ENCODE data around the gene TOE1. TPM values are rescaled to one million over a fixed set of nuclear protein-coding genes. Genes with fewer than 3 reads are reported as not detected.
A peak's percentile ranks its signal among the peaks of the same experiment; 100 is the strongest.
"Not testable (repeated sequence)": the region's sequence is repeated elsewhere in the genome, so short reads cannot be mapped to it uniquely, and the experiment has no call there.

Gene TOE1
- 10 to 100 TPM; 23.0 to 23.8 TPM for total RNA-seq

DNA sequence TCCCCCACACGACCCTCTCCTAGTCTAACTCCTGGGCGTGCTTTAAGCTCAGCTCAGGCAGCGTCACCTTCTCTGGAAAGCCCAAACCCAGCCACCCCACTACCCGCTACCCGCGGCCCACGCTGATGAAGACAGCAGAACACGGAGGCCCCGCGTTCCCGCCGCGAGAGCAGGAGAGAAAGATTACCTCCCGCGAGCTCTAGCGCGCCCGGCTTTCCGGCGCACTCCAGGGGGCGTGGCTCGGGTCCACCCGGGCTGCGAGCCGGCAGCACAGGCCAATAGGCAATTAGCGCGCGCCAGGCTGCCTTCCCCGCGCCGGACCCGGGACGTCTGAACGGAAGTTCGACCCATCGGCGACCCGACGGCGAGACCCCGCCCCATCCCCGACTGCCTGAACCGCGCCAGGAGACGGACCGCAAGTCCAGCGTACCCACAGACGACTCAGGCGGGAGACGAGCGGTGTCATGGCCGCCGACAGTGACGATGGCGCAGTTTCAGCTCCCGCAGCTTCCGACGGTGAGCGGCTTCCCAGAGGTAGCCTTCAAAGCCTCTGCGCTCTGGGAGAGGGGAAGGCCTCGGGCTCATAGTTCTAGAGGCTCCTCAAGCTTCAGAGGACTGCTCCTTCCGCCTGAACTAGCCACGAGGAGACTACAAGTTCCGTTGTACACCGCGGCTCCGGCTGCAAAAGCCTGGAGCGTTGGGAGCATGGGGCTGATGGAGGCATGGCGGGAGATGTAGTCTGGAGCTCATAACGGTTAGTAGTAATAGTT, at the start of gene TOE1, which contains the start of gene MUTYH:
Gene TOE1, plus strand, starts transcription at position 382 of the 770 bp plus-strand sequence. Its CDS starts 83 bp downstream, at position 465.
Gene MUTYH, minus strand, starts transcription at position 652 of the 770 bp plus-strand sequence. CDS start 5,935 bp downstream, outside the sequence.
- no peaks in the 10 kb centered on the region for H3K27me3 Mint-ChIP-seq (ENCODE audit: low read depth)
- peaks cover 53% of the 10 kb centered on the region for H3K36me3 Mint-ChIP-seq (ENCODE audit: low read depth)
- CTCF ChIA-PET, result interaction anchor here (0.6 to 3.4 kb wide), 18 partner anchors 9 to 612 kb away, joined by 3 to 26 read pairs (median 4); partner anchors contain the start of genes HECTD3, PLK3 and UROD
- peak within 1 kb of the TSS; percentile 100 for H3K27ac Mint-ChIP-seq
- intact Hi-C loops (cut with micrococcal nuclease), result loop anchor here (1.0 to 2.0 kb wide), 10 partner anchors 37 to 907 kb away; partner anchors contain the start of genes CCDC163, IPP, MMACHC and RAD54L
- H3K4me3 Mint-ChIP-seq, result peak within 1 kb of the TSS; percentile 100
- H3K9me3 Mint-ChIP-seq, result peaks cover 3% of the 10 kb centered on the region
- peaks cover 35% of the 10 kb centered on the region for H3K4me1 Mint-ChIP-seq (ENCODE audit: low read depth)
- peak; percentile 95 for DNase-seq

DNA sequence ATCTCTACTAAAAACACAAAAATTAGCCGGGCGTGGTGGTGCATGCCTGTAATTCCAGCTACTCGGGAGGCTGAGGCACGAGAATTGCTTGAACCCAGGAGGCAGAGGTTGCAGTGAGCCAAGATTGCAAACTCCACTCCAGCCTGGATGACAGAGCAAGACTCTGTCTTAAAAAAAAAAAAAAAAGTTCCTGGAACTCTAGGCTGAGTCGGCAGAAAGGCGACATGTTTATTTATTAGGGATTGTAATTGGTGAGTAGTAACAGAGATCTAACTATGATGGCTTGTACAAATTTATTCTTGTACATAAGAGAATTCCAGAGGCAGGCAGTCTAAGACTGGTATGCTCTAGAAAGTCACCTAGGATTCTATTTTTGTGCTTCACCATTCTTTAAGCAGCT, 49.0 kb upstream of the TOE1 start:
- H3K4me1 Mint-ChIP-seq (ENCODE audit: low read depth); H3K27ac Mint-ChIP-seq; H3K36me3 Mint-ChIP-seq (ENCODE audit: low read depth); H3K27me3 Mint-ChIP-seq (ENCODE audit: low read depth); H3K4me3 Mint-ChIP-seq; DNase-seq; intact Hi-C loops (cut with micrococcal nuclease); H3K9me3 Mint-ChIP-seq: not testable (repeated sequence)
- CTCF ChIA-PET, result interaction anchor here (0.9 to 1.1 kb wide), 2 partner anchors 9 to 275 kb away, joined by 3 read pairs; no protein-coding TSS in a partner anchor

- Mint-ChIP-seq H3K4me1 (ENCODE audit: low read depth) (no peaks in the 10 kb centered on the region), H3K4me3 (no peak overlapping the region), H3K27me3 (ENCODE audit: low read depth) (no peaks in the 10 kb centered on the region), H3K27ac (no peak overlapping the region), H3K9me3 (no peaks in the 10 kb centered on the region), H3K36me3 (ENCODE audit: low read depth) (no peaks in the 10 kb centered on the region)
- no peak for DNase-seq
- CTCF ChIA-PET, result interaction anchor here (0.6 to 1.1 kb wide), 4 partner anchors 8 to 278 kb away, joined by 3 to 4 read pairs (median 3); no protein-coding TSS in a partner anchor
- intact Hi-C loops (cut with micrococcal nuclease), result no loop called here
These were observed 48.3 kb upstream of the TOE1 start for GRCh38 chr1:45291716-45292115.

DNA sequence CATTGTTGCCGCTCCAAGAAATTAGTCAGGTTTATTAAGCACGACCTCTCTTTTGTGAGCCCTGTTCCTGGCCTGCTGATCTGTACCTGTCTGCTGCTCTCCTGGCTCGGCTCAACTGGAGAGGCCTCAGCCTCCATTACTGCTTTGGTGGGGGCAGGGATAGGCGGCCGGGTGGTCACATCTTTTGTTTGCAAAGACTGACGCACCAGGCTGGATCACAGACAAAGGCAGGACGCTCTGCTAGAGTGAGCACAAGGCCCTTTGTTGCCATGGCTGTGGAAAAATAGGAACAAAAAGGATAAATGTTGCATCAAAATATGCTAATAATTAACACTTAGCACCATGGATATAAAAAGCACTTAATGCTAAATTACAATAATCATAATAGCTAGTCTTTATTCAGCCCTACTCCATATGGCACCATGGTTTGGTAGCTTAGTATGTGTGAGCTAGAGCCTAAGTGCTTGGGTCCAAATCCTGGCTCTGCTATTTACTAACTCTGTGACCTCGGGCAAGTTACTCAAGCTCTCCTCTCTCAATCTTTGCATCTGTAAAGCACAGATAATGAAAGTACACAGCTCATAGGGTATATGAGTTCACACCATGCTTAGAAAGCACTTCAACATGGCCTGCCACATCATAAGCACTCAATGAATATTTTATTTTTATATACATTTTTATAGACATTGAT, 42.2 kb upstream of the TOE1 start:
- no peaks in the 10 kb centered on the region for H3K9me3 Mint-ChIP-seq

GRCh38 chr1:45299296-45299695, 40.7 kb upstream of the TOE1 start:
- CTCF ChIA-PET, result interaction anchor here (0.5 to 9.2 kb wide), 11 partner anchors 8 to 480 kb away, joined by 3 to 155 read pairs (median 4); partner anchors contain the start of genes EIF2B3, HECTD3 and UROD
- Mint-ChIP-seq H3K27me3 (ENCODE audit: low read depth) (no peaks in the 10 kb centered on the region), H3K27ac (no peak overlapping the region), H3K4me1 (ENCODE audit: low read depth) (peaks cover 4% of the 10 kb centered on the region), H3K4me3 (no peak overlapping the region), H3K9me3 (no peaks in the 10 kb centered on the region), H3K36me3 (ENCODE audit: low read depth) (no peaks in the 10 kb centered on the region)
- DNase-seq, result no peak
- intact Hi-C loops (cut with micrococcal nuclease), result no loop called here

More for the DNA sequence above, 42.2 kb upstream of the TOE1 start:
- no peak for DNase-seq
- H3K27ac Mint-ChIP-seq, result no peak overlapping the region
- CTCF ChIA-PET, result interaction anchor here (0.5 to 9.2 kb wide), 6 partner anchors 42 to 463 kb away, joined by 3 to 155 read pairs (median 6); partner anchors contain the start of genes EIF2B3, HECTD3 and UROD
- no peaks in the 10 kb centered on the region for H3K36me3 Mint-ChIP-seq (ENCODE audit: low read depth)
- intact Hi-C loops (cut with micrococcal nuclease), result no loop called here
- H3K4me1 Mint-ChIP-seq (ENCODE audit: low read depth), result no peaks in the 10 kb centered on the region
- H3K27me3 Mint-ChIP-seq (ENCODE audit: low read depth), result no peaks in the 10 kb centered on the region
- no peak overlapping the region for H3K4me3 Mint-ChIP-seq

DNA sequence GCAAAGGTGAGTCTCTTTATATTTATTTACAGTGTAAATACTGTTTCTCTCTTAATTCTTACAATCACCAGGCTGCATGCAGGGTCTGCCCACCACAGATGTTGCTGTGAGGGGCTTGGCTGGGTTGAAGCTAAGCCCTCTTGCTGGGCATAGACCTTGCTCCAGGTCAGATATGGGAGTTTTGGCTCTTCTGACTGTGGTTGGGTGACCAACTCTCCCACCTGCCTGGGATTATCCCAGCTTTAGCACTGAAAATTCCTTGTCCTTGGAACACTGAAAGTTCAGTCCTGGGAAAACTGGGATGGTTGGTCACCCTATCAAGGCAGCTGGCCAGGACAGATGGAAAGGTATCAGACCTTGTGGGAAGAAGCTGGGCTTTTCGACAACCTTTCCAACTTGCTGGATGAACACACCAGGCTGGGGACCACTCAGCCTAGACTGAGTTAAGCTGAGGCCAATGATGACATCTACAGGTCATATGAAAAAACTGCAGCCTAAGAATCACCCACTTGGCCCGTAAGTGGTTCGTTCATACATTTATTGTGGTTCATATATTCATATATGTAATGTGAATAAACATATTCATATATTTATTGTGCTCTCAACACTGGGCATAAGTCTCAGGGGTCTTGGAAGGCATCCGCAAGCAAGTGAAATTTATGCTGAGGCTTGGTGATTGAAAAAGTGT, 39.8 kb upstream of the TOE1 start:
- Mint-ChIP-seq H3K4me3 (no peak overlapping the region), H3K36me3 (ENCODE audit: low read depth) (no peaks in the 10 kb centered on the region), H3K4me1 (ENCODE audit: low read depth) (peaks cover 12% of the 10 kb centered on the region), H3K27ac (no peak overlapping the region), H3K27me3 (ENCODE audit: low read depth) (no peaks in the 10 kb centered on the region), H3K9me3 (no peaks in the 10 kb centered on the region)
- CTCF ChIA-PET, result interaction anchor here (0.8 to 9.2 kb wide), 14 partner anchors 8 to 479 kb away, joined by 3 to 155 read pairs (median 4); partner anchors contain the start of genes HECTD3 and UROD
- intact Hi-C loops (cut with micrococcal nuclease), result loop anchor here (1.0 to 5.0 kb wide), 5 partner anchors 68 to 513 kb away; partner anchors contain the start of gene BEST4
- peak; percentile 52 for DNase-seq

DNA sequence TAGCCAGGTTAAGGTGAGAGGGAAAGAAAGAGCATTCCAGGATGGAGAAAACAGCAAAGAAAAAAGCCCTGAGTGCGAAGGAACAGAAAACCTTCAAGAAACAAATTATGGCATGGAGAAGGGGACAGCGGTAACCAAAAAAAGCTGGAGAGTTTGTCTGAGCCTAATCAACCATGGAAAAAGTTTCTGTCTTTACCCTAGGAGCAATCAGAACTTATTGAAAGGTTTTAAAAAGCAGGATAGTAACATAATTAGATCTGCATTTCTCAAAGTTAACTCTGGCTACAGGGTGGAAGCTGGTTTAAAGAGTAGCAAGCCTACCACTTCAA, 39.3 kb upstream of the TOE1 start:
- H3K4me3 Mint-ChIP-seq, result no peak overlapping the region

DNA sequence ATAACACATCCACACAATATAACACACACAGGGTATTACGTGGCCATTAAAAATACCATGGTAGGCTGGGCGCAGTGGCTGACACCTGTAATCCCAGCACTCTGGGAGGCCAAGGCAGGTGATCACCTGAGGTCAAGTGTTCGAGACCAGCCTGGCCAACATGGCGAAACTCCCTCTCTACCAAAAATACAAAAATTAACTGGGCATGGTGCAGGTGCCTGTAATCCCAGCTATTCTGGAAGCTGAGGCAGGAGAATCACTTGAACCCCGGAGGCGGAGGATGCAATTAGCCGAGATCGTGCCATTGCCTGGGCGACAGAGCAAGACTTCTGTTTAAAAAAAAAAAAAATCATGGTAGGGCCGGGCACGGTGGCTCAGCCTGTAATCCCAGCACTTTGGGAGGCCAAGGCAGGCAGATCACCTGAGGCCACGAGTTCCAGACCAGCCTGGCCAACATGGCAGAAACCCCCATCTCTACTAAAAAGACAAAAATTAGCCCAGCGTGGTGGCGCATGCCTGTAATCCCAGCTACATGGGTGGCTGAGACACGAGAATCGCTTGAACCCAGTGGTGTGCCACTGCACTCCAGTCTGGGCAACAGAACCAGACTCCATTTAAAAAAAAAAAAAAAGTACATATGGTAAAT, 37.3 kb upstream of the TOE1 start:
- H3K27ac Mint-ChIP-seq, result peak overlapping the region; percentile 94
- H3K4me3 Mint-ChIP-seq, result peak overlapping the region; percentile 91
- no peaks in the 10 kb centered on the region for H3K36me3 Mint-ChIP-seq (ENCODE audit: low read depth)
- peaks cover 33% of the 10 kb centered on the region for H3K4me1 Mint-ChIP-seq (ENCODE audit: low read depth)
- no peaks in the 10 kb centered on the region for H3K9me3 Mint-ChIP-seq
- intact Hi-C loops (cut with micrococcal nuclease), result loop anchor here (1.0 to 5.0 kb wide), 14 partner anchors 24 to 581 kb away; partner anchors contain the start of genes BEST4, CCDC163, EIF2B3 and HPDL
- DNase-seq, result no peak
- CTCF ChIA-PET, result interaction anchor here (0.6 to 9.2 kb wide), 15 partner anchors 23 to 575 kb away, joined by 3 to 155 read pairs (median 4); partner anchors contain the start of genes HECTD3, MUTYH, TOE1 and UROD
- no peaks in the 10 kb centered on the region for H3K27me3 Mint-ChIP-seq (ENCODE audit: low read depth)

More for the DNA sequence above, 39.3 kb upstream of the TOE1 start:
- no peaks in the 10 kb centered on the region for H3K36me3 Mint-ChIP-seq (ENCODE audit: low read depth)
- H3K27me3 Mint-ChIP-seq (ENCODE audit: low read depth), result no peaks in the 10 kb centered on the region
- CTCF ChIA-PET, result interaction anchor here (1.0 to 9.2 kb wide), 9 partner anchors 25 to 480 kb away, joined by 3 to 155 read pairs (median 4); partner anchors contain the start of genes HECTD3 and UROD
- no peak for DNase-seq
- intact Hi-C loops (cut with micrococcal nuclease), result loop anchor here (1.0 to 5.0 kb wide), 5 partner anchors 68 to 513 kb away; partner anchors contain the start of gene BEST4
- peaks cover 17% of the 10 kb centered on the region for H3K4me1 Mint-ChIP-seq (ENCODE audit: low read depth)
- H3K27ac Mint-ChIP-seq, result no peak overlapping the region
- no peaks in the 10 kb centered on the region for H3K9me3 Mint-ChIP-seq

DNA sequence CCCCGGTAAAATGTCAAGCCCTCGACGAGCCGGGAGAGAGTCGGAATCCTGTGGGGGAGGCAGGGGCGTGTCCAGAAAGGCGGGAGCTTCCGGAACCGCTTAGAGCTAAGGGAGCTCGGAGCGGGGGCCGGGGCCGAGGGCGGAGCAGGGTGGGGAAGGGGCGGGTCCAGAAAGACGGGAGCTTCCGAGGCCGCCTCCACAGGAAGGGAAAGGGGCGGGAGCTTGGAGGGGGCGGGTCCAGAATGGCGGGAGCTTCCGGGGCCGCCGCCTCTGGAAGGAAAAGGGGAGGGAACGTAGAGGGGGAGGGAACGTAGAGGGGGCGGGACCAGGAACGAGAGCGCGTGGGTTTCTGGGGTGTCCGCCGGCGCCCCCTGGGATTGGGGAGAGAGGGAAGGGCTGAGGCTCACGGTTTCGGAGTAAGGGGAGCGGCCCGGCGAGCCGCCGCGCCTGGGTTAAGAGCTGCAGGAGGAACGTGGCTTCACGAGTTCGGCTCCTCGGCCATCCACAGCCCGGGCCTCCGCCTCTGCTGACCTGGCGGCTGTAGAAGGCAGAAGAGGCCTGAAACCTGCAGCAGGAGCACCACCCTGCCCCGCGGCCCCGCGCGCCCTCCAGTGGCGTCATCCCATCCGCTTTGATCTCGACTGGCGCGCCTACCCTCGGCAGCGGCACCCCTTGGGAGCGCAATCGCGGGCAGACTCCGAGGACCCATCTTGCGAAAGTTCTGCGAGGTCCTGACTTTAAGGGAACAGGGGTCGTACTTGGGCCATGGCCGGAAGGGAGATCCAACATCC, 36.3 kb upstream of the TOE1 start:
- Mint-ChIP-seq H3K27me3 (ENCODE audit: low read depth) (no peaks in the 10 kb centered on the region), H3K36me3 (ENCODE audit: low read depth) (no peaks in the 10 kb centered on the region), H3K4me3 (peak overlapping the region; percentile 91), H3K27ac (peak overlapping the region; percentile 94), H3K4me1 (ENCODE audit: low read depth) (peaks cover 33% of the 10 kb centered on the region), H3K9me3 (no peaks in the 10 kb centered on the region)
- peak; percentile 100 for DNase-seq
- CTCF ChIA-PET, result interaction anchor here (0.6 to 9.2 kb wide), 12 partner anchors 11 to 495 kb away, joined by 3 to 155 read pairs (median 4); partner anchors contain the start of genes BTBD19, HECTD3, MUTYH and NASP
- intact Hi-C loops (cut with micrococcal nuclease), result loop anchor here (1.0 to 5.0 kb wide), 14 partner anchors 23 to 582 kb away; partner anchors contain the start of genes BEST4, CCDC163, EIF2B3 and HPDL

GRCh38 chr1:45304311-45305081, 35.5 kb upstream of the TOE1 start:
- Mint-ChIP-seq H3K4me3 (peak overlapping the region; percentile 91), H3K36me3 (ENCODE audit: low read depth) (no peaks in the 10 kb centered on the region), H3K27ac (peak overlapping the region; percentile 94), H3K27me3 (ENCODE audit: low read depth) (no peaks in the 10 kb centered on the region), H3K4me1 (ENCODE audit: low read depth) (peaks cover 33% of the 10 kb centered on the region), H3K9me3 (no peaks in the 10 kb centered on the region)
- CTCF ChIA-PET, result interaction anchor here (0.6 to 9.2 kb wide), 7 partner anchors 20 to 286 kb away, joined by 3 to 155 read pairs (median 4); partner anchors contain the start of genes MUTYH and TOE1
- DNase-seq, result peak; percentile 36
- intact Hi-C loops (cut with micrococcal nuclease), result loop anchor here (5.0 kb wide), 2 partner anchors 72 to 517 kb away; partner anchors contain the start of gene BEST4

All from activated naive CD4-positive, alpha-beta T cell treated with anti-CD3 and anti-CD28 coated beads for 36 hours (primary cell).